Thyroid gland (tissue), 4 donors: ENCODE measurements around the gene FAM131C. TPM values are rescaled to one million over a fixed set of nuclear protein-coding genes. Genes with fewer than 3 reads are reported as not detected.
A peak's percentile ranks its signal among the peaks of the same experiment; 100 is the strongest.

Source experiments
- DNase-seq, 2 donors: peaks; one replicate each; pipeline ENCODE4 v3.0.0-alpha.2; 2019
- H3K27ac ChIP-seq, 3 donors: fragments of 200-600 bp; sonication (generic); 1 replicate in 2 of 3; 2 replicates in 1 of 3; pipeline ENCODE4 v1.5.1; 2016 to 2019; ENCODE audit warnings: mild to moderate bottlenecking in 1 of 3, moderate library complexity in 1 of 3
- H3K27me3 ChIP-seq: fragments of 200-600 bp; sonication (generic); one replicate; pipeline ENCODE4 v1.5.1; 2019
- H3K36me3 ChIP-seq, 2 donors: fragments of 200-600 bp; sonication (generic); one replicate each; pipeline ENCODE4 v1.5.1; 2016 to 2019
- H3K4me1 ChIP-seq, 2 donors: fragments of 200-600 bp; sonication (generic); one replicate each; pipeline ENCODE4 v1.5.1; 2017 to 2019
- H3K4me3 ChIP-seq, 3 donors: fragments of 200-600 bp; sonication (generic); replicated peaks in 1 of 3; 1 replicate in 2 of 3; 2 replicates in 1 of 3; pipeline ENCODE4 v1.5.1; 2016; ENCODE audit warnings: mild to moderate bottlenecking in 1 of 3
- H3K9me3 ChIP-seq: fragments of 200-600 bp; sonication (generic); one replicate; pipeline ENCODE4 v1.5.1; 2017
- CTCF ChIP-seq, 6 experiments: fragments of 200-600 bp in 3 of 6; fragments of 450-650 bp in 3 of 6; sonication (generic) in 3 of 6; IDR thresholded peaks; one replicate each; pipeline ENCODE4 v1.5.1; 2016 to 2019; ENCODE audit warnings: antibody characterized with exemption in 6 of 6, mild to moderate bottlenecking in 2 of 6, inconsistent platforms in 1 of 6, moderate library complexity in 1 of 6
- POLR2A ChIP-seq, 2 donors: fragments of 450-650 bp; IDR thresholded peaks; one replicate each; pipeline ENCODE4 v1.6.1; 2017; ENCODE audit warnings: antibody characterized with exemption in 2 of 2, mild to moderate bottlenecking in 2 of 2, moderate library complexity in 1 of 2
- WGBS, 2 donors: methylation state at CpG; one replicate each; pipeline ENCODE4 v1.1.5; 2017; 5-methylcytosine and 5-hydroxymethylcytosine counted together
- intact Hi-C: fragments of 100-400 bp; cut with DNase I; formaldehyde crosslinking; loops from one replicate; pipeline ENCODE4 v1.15.1; 2023
- total RNA-seq, 4 donors: library from RNA; depleted of rRNA; stranded (reverse); fragments of >200 nt; gene quantifications; one replicate each; pipeline ENCODE4 v1.2.3, GENCODE V29; 2016

FAM131C gene
- total RNA-seq, 4 donors from 2014 or later, result 0.42 to 2.7 (median 1.5) TPM

DNA sequence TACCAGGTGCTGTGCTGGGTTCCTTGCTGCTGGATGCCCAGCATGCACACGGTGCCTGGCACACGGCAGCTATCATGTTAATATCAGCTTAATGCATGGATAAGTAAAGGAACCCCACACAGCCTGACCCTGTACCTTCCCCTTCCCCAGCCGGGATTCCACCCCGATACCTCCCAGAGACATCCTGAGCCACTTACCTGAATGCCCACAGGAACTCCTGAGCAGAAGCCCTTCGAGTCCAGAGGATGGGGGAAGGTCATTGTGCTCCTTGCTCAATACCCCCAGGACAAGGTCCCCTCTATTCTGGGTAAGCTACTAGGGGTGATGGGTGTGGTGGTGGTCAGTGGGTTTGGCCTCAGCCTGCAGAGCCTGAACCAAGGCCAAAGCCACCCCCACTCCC lies 1.4 kb downstream of the FAM131C start:
- WGBS, 2 donors, result 76 to 90% methylated on average over 5 of the region's 5 CpGs
- no peak for TF ChIP-seq CTCF (IDR thresholded peaks at IDR 0.05)
- no peak for TF ChIP-seq POLR2A (IDR thresholded peaks at IDR 0.05)
- Histone ChIP-seq H3K27ac (no peak overlapping the region), H3K9me3 (no peaks in the 10 kb centered on the region), H3K27me3 (no peaks in the 10 kb centered on the region), H3K4me3 (no peak overlapping the region), H3K36me3 (no peaks in the 10 kb centered on the region), H3K4me1 (peaks cover 21 to 61% of the 10 kb centered on the region in 2 donors)
- intact Hi-C loops, result no loop called here
- no peak for DNase-seq

GRCh38 chr1:16071614-16072013 lies 1.8 kb downstream of the FAM131C start:
- 94 to 98% methylated on average over 5 to 6 of the region's 6 CpGs for WGBS, 2 donors
- no peaks in the 10 kb centered on the region for H3K27me3 ChIP-seq
- intact Hi-C loops, result no loop called here

DNA sequence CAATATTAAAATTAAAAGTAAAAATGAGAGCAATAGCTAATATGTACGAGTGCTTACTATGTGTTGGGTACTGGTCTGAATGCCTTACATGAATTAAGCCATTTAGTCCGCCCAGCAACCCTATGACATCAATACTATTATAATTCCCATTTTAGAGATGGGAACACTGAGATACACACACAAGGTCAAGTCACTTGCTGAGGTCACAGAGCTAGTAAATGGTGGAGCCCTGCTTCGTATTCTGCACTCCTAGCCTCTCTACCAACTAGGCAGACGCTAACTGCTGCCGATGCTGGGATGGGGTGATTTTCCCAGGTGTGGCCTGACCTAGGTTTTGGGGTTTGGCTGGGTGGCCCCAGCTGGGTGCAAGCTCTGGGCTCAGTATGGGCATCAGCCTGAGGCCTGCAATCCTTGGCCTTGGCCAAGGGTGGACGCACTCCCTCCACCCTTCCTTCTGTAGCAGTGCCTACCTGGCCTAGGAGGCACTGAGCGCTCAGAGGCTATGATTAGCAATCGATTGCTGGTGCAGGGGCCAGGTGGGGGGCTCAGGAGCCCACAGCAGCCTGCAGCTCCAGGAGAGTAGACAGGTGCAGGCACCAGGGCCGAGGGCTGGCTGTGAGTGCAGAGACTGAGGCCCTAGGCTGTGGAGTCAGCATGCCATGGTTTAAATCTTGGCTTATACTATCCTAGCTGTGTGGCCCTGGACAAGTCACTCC lies 2.7 kb downstream of the FAM131C start:
- no peaks in the 10 kb centered on the region for H3K9me3 ChIP-seq
- no peak overlapping the region for H3K27ac ChIP-seq
- WGBS, 2 donors, result 93% methylated on average over 9 of the region's 9 CpGs
- H3K4me3 ChIP-seq, result no peak overlapping the region
- no peaks in the 10 kb centered on the region for H3K36me3 ChIP-seq
- TF ChIP-seq CTCF (IDR thresholded peaks at IDR 0.05) (no peak), POLR2A (IDR thresholded peaks at IDR 0.05) (no peak)
- no peak for DNase-seq
- intact Hi-C loops, result no loop called here
- H3K27me3 ChIP-seq, result no peaks in the 10 kb centered on the region
- peaks cover 21 to 48% of the 10 kb centered on the region in 2 donors for H3K4me1 ChIP-seq

More at GRCh38 chr1:16071614-16072013, 1.8 kb downstream of the FAM131C start:
- no peaks in the 10 kb centered on the region for H3K36me3 ChIP-seq
- no peaks in the 10 kb centered on the region for H3K9me3 ChIP-seq
- peaks cover 21 to 56% of the 10 kb centered on the region in 2 donors for H3K4me1 ChIP-seq
- no peak overlapping the region for H3K4me3 ChIP-seq
- TF ChIP-seq CTCF (IDR thresholded peaks at IDR 0.05), result no peak
- no peak for TF ChIP-seq POLR2A (IDR thresholded peaks at IDR 0.05)
- no peak for DNase-seq
- H3K27ac ChIP-seq, result no peak overlapping the region

GRCh38 chr1:16068356-16069270 lies 4.8 kb downstream of the FAM131C start:
- intact Hi-C loops, result no loop called here
- DNase-seq, result peak; percentile 93 to 96
- peak overlapping the region; percentile 24 to 65 (median 52) for H3K27ac ChIP-seq
- no peak for TF ChIP-seq CTCF (IDR thresholded peaks at IDR 0.05)
- TF ChIP-seq POLR2A (IDR thresholded peaks at IDR 0.05), result peak in 1 of 2 donors; percentile 17
- 50 to 59% methylated on average over 7 to 11 of the region's 11 CpGs for WGBS, 2 donors
- no peak overlapping the region for H3K4me3 ChIP-seq
- H3K4me1 ChIP-seq, result peaks cover 28 to 42% of the 10 kb centered on the region in 2 donors
- no peaks in the 10 kb centered on the region for H3K9me3 ChIP-seq
- H3K27me3 ChIP-seq, result no peaks in the 10 kb centered on the region
- H3K36me3 ChIP-seq, result no peaks in the 10 kb centered on the region
